Ishikawa (cell line): ENCODE data around the gene C2CD4C.
A peak's percentile ranks its signal among the peaks of the same experiment; 100 is the strongest.

ENCODE experiments used
- CEBPB ChIP-seq: IDR thresholded peaks from 2 replicates; pipeline ENCODE4 v1.6.1; 2012
- CREB1 ChIP-seq: IDR thresholded peaks from 2 replicates; pipeline ENCODE4 v1.6.1; 2012; ENCODE audit warnings: low read depth
- EGR1 ChIP-seq: IDR thresholded peaks from 2 replicates; pipeline ENCODE4 v1.6.1; 2012
- EP300 ChIP-seq: IDR thresholded peaks from 2 replicates; pipeline ENCODE4 v1.6.1; 2012; ENCODE audit warnings: borderline replicate concordance
- FOXM1 ChIP-seq: IDR thresholded peaks from 2 replicates; pipeline ENCODE4 v1.6.1; 2012; ENCODE audit warnings: low read depth, borderline replicate concordance
- NFIC ChIP-seq: IDR thresholded peaks from 2 replicates; pipeline ENCODE4 v1.6.1; 2012
- RAD21 ChIP-seq: IDR thresholded peaks from 2 replicates; pipeline ENCODE4 v1.6.1; 2012; ENCODE audit warnings: low read depth
- TAF1 ChIP-seq: IDR thresholded peaks from 2 replicates; pipeline ENCODE4 v1.6.1; 2012; ENCODE audit warnings: low read depth, mild to moderate bottlenecking
- TCF12 ChIP-seq: IDR thresholded peaks from 2 replicates; pipeline ENCODE4 v1.6.1; 2012; ENCODE audit warnings: low read depth
- TEAD4 ChIP-seq: IDR thresholded peaks from 2 replicates; pipeline ENCODE4 v1.6.1; 2012
- YY1 ChIP-seq: IDR thresholded peaks from 2 replicates; pipeline ENCODE4 v1.6.1; 2012; ENCODE audit warnings: low read depth
- ZBTB7A ChIP-seq: IDR thresholded peaks from 2 replicates; pipeline ENCODE4 v1.6.1; 2012; ENCODE audit warnings: low read depth
- TF ChIP-seq, protein P1 (sequence below): IDR thresholded peaks from 2 replicates; pipeline ENCODE4 v1.6.1; 2012; ENCODE audit warnings: low read depth, mild to moderate bottlenecking
- TF ChIP-seq, protein P2 (sequence below): IDR thresholded peaks from 2 replicates; pipeline ENCODE4 v1.6.1; 2012
- TF ChIP-seq, protein P3 (sequence below): IDR thresholded peaks from 2 replicates; pipeline ENCODE4 v1.6.1; 2012

C2CD4C gene

DNA sequence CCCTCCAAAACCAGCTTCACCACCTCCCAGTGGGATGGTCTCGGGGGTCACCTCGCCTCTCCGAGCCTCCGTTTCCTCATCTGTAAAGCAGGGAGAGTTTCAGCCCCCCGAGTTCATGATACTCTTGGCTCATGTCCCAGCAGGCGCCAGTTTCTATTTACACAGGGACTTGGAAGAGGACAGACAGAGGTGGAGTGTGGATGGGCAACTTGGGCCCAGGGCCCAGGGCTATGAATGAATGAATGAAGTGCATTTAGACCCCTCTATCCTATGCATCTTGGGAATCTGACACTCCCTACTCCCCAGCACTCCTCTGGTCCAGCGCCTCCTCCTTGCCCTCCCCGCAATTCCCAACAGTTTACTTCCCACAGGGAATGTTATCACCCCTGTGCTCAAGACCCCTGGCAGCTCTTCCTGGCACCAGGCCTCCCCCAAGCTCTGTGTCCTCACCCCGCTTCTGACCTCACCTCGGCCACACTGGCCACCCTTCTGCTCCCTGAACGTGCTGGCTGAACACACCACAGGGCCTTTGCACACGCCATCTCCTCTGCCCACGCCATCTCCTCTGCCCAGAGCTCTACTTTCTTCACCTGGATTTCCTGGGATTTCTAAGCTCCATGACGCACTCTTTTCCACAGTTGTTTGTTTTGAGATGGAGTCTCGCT, 4.9 kb upstream of the C2CD4C start:
- TF ChIP-seq, protein P1, sequence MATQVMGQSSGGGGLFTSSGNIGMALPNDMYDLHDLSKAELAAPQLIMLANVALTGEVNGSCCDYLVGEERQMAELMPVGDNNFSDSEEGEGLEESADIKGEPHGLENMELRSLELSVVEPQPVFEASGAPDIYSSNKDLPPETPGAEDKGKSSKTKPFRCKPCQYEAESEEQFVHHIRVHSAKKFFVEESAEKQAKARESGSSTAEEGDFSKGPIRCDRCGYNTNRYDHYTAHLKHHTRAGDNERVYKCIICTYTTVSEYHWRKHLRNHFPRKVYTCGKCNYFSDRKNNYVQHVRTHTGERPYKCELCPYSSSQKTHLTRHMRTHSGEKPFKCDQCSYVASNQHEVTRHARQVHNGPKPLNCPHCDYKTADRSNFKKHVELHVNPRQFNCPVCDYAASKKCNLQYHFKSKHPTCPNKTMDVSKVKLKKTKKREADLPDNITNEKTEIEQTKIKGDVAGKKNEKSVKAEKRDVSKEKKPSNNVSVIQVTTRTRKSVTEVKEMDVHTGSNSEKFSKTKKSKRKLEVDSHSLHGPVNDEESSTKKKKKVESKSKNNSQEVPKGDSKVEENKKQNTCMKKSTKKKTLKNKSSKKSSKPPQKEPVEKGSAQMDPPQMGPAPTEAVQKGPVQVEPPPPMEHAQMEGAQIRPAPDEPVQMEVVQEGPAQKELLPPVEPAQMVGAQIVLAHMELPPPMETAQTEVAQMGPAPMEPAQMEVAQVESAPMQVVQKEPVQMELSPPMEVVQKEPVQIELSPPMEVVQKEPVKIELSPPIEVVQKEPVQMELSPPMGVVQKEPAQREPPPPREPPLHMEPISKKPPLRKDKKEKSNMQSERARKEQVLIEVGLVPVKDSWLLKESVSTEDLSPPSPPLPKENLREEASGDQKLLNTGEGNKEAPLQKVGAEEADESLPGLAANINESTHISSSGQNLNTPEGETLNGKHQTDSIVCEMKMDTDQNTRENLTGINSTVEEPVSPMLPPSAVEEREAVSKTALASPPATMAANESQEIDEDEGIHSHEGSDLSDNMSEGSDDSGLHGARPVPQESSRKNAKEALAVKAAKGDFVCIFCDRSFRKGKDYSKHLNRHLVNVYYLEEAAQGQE, result no peak

DNA sequence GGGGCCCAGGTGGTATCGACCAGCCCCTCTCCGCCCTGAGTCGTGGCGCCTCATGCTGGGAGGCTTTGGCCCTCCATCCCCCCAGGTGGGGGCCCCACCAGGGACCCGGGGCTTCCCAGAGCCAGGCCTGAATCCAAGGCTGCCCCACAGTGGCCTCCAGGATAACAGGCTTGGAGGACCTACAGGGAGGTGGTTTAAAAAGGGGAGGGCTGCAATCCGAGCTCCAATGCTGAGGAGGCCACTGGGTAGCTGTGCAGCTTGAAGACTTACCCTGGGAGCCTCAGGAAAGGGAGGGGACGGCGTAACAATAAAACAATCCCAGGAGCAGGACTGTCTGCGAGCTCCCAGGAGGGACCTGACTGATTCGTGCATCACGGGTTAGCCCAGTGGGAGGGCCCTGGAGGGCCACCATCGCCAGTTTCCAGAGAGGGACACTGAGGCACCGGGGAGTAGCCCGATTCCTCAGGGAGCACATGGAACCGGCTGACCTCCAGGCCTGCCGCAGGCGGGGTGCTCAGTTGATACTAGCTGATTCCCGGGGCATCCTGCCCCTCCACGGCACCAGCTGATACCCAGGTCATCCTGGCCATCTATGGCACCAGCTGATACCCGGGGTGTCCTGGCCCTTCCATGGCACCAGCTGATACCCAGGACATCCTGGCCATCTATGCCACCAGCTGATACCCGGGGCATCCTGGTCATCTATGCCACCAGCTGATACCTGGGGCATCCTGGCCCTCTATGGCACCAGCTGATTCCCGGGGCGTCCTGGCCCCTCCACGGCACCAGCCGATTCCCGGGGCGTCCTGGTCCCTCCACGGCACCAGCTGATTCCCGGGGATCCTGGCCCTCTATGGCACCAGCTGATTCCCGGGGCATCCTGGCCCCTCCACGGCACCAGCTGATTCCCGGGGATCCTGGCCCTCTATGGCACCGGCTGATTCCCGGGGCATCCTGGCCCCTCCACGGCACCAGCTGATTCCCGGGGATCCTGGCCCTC, 3.7 kb upstream of the C2CD4C start:
- TF ChIP-seq, protein P2, sequence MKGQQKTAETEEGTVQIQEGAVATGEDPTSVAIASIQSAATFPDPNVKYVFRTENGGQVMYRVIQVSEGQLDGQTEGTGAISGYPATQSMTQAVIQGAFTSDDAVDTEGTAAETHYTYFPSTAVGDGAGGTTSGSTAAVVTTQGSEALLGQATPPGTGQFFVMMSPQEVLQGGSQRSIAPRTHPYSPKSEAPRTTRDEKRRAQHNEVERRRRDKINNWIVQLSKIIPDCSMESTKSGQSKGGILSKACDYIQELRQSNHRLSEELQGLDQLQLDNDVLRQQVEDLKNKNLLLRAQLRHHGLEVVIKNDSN, result no peak
- TF ChIP-seq, protein P3, sequence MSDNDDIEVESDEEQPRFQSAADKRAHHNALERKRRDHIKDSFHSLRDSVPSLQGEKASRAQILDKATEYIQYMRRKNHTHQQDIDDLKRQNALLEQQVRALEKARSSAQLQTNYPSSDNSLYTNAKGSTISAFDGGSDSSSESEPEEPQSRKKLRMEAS, result no peak
- TF ChIP-seq, protein P1, result no peak
- no peak for TF ChIP-seq FOXM1
- no peak for TF ChIP-seq EP300
- no peak; the same call in 1 of the 2 replicates for TF ChIP-seq RAD21
- no peak for TF ChIP-seq TCF12
- no peak for TF ChIP-seq TAF1
- TF ChIP-seq EGR1, result no peak
- no peak for TF ChIP-seq NFIC
- no peak for TF ChIP-seq CREB1
- no peak for TF ChIP-seq CEBPB
- TF ChIP-seq ZBTB7A, result no peak
- TF ChIP-seq YY1, result no peak
- no peak for TF ChIP-seq TEAD4

DNA sequence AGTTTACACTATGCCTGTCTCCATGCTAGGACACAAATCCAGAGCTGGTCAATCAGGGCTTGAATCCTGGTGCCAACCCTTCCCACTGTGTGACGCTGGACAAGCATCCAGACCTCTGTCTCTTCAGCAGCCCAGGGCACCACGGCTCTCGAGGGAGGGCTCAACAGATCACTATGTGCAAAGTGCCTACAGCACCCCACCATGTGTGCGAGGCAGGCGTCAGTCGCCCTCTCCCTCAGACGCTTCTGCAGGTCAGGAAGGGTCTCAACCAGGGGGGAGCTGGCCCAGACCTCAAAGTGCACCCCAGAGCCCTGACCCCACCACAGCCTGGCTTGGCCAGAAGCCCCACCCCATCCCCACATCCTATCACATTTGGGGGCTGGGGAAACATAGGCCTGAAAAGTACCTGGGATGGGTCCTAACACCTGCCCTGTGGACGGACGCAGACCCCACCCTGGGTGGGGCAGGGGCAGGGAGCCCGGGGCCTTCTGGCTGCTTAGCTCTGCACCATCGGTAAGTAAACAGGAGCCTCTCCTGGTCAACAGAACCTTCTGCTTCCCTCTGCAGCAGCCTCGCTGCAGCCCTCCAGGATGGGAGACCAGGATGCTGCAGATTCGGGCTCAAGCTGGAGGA, 2.9 kb upstream of the C2CD4C start:
- TF ChIP-seq EGR1 (no peak), EP300 (no peak), TAF1 (0 out of 2 replicates have a peak, but pooled peaks have one; percentile 11), FOXM1 (no peak), TCF12 (no peak)

DNA sequence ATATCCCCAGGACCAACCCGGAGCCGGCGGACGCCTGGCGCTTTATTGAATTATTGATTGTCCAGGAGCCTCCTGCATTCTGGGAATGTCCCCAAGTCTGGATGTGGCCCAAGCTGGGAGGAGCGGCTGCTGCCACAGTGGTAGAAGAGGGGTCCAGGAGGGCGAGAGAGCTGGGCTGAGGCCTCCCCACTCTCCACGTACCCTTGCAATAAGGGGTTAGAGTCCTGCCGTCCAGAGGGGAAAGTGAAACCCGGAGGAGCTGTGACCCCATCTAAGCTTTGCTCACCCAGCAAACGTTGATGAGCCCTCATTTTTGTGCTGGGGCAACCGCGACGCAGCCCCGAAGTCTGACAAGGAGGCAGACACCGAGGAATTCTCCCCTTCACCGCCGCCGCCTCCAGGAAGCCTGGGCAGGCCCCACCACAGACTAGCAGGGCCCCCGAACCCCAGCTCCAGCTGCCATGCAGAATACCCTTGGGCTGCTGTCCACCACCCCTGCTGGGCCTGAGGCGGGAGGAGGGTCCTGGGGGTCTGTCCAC, 1.4 kb upstream of the C2CD4C start:
- TF ChIP-seq, protein P3, result no peak
- no peak for TF ChIP-seq FOXM1
- TF ChIP-seq, protein P1, result no peak
- no peak for TF ChIP-seq TEAD4
- no peak for TF ChIP-seq EGR1
- no peak for TF ChIP-seq CEBPB
- TF ChIP-seq RAD21, result no peak
- no peak for TF ChIP-seq TAF1
- TF ChIP-seq NFIC, result no peak
- no peak for TF ChIP-seq CREB1
- TF ChIP-seq YY1, result no peak
